MCF 10A (cell line): Measurements from ENCODE around the gene IMPG2. TPM values are rescaled to one million over a fixed set of nuclear protein-coding genes. Genes with fewer than 3 reads are reported as not detected.

Experiments used
- BruUV-seq: library from RNA; stranded (reverse); fragments of 400-500 nt; replicated peaks from 2 replicates; lab custom pipeline; 2021; lab: Mats Ljungman, UMichigan
- CTCF ChIA-PET: fragments of 300-600 bp; sonication (Branson Sonifier 250); formaldehyde crosslinking; extraction: SDS; loops from one replicate; lab custom pipeline; 2021; ENCODE audit warnings: antibody characterized with exemption, inconsistent platforms; lab: Yijun Ruan, JAX
- POLR2A ChIA-PET: fragments of 300-600, 350-650 bp; sonication (Branson Sonifier 250); formaldehyde crosslinking; extraction: SDS; loops from one replicate; lab custom pipeline; 2020; ENCODE audit warnings: antibody characterized with exemption, inconsistent platforms; lab: Yijun Ruan, JAX
- DNase-seq: peaks from one replicate; pipeline ENCODE4 v3.0.0-alpha.2; 2018; ENCODE audit not compliant: unreplicated experiment
- H3K27ac Mint-ChIP-seq: one replicate; pipeline ENCODE4 v1.8.0; 2022; ENCODE audit warnings: mild to moderate bottlenecking, low read depth, mixed read lengths; ENCODE audit not compliant: unreplicated experiment
- H3K27me3 Mint-ChIP-seq: one replicate; pipeline ENCODE4 v1.8.0; 2022; ENCODE audit warnings: mixed read lengths; ENCODE audit not compliant: insufficient read depth, unreplicated experiment
- H3K36me3 Mint-ChIP-seq: one replicate; pipeline ENCODE4 v1.8.0; 2022; ENCODE audit warnings: mild to moderate bottlenecking, moderate library complexity, mixed read lengths; ENCODE audit not compliant: insufficient read depth, unreplicated experiment
- H3K4me1 Mint-ChIP-seq: one replicate; pipeline ENCODE4 v1.8.0; 2022; ENCODE audit warnings: mixed read lengths; ENCODE audit not compliant: insufficient read depth, unreplicated experiment
- H3K4me3 Mint-ChIP-seq: one replicate; pipeline ENCODE4 v1.8.0; 2022; ENCODE audit warnings: mild to moderate bottlenecking, moderate library complexity, mixed read lengths; ENCODE audit not compliant: unreplicated experiment
- H3K9me3 Mint-ChIP-seq: one replicate; pipeline ENCODE4 v1.8.0; 2022; ENCODE audit warnings: mixed read lengths; ENCODE audit not compliant: unreplicated experiment
- intact Hi-C: fragments of 100-400 bp; cut with micrococcal nuclease; formaldehyde crosslinking; loops from 2 replicates; pipeline ENCODE4 v1.14.1; 2022
- total RNA-seq: library from RNA; stranded (reverse); gene quantifications from 2 replicates; pipeline ENCODE4 v1.2.3, GENCODE V29; 2022
- TF ChIP-seq, protein P1 (sequence below): fragments of 200-600 bp; IDR thresholded peaks from one replicate; pipeline ENCODE4 v1.8.0; 2022; ENCODE audit warnings: antibody characterized with exemption, mild to moderate bottlenecking; ENCODE audit not compliant: unreplicated experiment

The IMPG2 gene
- total RNA-seq, 1 experiment from 2014 or later: 0.26 TPM

DNA sequence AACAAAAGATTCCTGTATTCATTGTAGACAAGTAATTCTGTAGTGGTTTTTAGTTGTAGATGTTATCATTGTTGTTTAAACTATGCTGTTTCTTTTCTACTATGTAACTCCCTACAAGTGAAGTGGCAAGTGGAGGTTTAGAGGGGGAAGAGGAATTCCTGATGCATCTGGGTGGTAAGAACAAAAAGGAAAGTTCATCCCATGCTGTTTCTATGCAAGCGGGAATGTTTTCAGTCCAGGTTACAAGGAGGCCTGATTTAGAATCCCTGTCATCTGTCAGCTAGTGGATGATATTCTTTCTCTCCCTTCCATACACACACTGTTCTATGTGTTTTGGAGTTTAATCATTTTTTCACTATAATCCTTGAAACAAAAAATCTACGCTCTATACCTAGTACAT is 67.4 kb downstream of the IMPG2 start:
- Mint-ChIP-seq H3K36me3 (no peaks in the 10 kb centered on the region), H3K9me3 (no peaks in the 10 kb centered on the region), H3K27ac (no peak overlapping the region), H3K4me1 (peaks cover 16% of the 10 kb centered on the region), H3K4me3 (no peak overlapping the region), H3K27me3 (no peaks in the 10 kb centered on the region)
- POLR2A ChIA-PET: no interaction called here
- intact Hi-C loops: no loop called here
- CTCF ChIA-PET: no interaction called here
- TF ChIP-seq, protein P1, sequence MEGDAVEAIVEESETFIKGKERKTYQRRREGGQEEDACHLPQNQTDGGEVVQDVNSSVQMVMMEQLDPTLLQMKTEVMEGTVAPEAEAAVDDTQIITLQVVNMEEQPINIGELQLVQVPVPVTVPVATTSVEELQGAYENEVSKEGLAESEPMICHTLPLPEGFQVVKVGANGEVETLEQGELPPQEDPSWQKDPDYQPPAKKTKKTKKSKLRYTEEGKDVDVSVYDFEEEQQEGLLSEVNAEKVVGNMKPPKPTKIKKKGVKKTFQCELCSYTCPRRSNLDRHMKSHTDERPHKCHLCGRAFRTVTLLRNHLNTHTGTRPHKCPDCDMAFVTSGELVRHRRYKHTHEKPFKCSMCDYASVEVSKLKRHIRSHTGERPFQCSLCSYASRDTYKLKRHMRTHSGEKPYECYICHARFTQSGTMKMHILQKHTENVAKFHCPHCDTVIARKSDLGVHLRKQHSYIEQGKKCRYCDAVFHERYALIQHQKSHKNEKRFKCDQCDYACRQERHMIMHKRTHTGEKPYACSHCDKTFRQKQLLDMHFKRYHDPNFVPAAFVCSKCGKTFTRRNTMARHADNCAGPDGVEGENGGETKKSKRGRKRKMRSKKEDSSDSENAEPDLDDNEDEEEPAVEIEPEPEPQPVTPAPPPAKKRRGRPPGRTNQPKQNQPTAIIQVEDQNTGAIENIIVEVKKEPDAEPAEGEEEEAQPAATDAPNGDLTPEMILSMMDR: no peak
- DNase-seq: no peak
- BruUV-seq: no TSS peak

DNA sequence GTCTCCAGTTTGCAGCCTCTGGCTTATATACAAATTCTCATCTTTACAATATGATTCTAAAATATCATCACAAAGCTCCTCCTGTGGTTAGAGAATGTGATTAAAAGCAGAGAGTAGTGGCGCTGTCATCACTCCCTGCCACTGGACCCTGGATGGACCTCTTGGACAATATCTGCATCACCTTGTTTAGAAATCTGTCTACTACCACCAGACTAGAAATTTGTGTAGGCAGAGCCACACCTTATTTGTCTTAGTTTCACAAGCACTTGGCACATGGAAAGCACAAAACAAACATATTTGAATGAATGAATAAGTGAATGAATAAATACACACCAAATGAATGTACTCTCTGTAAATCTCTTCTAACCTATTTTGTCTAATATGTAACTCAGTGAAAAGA is 68.1 kb downstream of the IMPG2 start:
- H3K36me3 Mint-ChIP-seq: no peaks in the 10 kb centered on the region
- POLR2A ChIA-PET: interaction anchor here (0.6 kb wide), 1 partner anchor 966 kb away, joined by 3 read pairs; no protein-coding TSS in a partner anchor
- DNase-seq: peak; percentile 11
- no peaks in the 10 kb centered on the region for H3K27me3 Mint-ChIP-seq
- CTCF ChIA-PET: no interaction called here
- intact Hi-C loops: no loop called here
- no TSS peak for BruUV-seq
- H3K27ac Mint-ChIP-seq: no peak overlapping the region
- no peaks in the 10 kb centered on the region for H3K9me3 Mint-ChIP-seq
- no peak overlapping the region for H3K4me3 Mint-ChIP-seq
- TF ChIP-seq, protein P1: no peak
- peaks cover 16% of the 10 kb centered on the region for H3K4me1 Mint-ChIP-seq

DNA sequence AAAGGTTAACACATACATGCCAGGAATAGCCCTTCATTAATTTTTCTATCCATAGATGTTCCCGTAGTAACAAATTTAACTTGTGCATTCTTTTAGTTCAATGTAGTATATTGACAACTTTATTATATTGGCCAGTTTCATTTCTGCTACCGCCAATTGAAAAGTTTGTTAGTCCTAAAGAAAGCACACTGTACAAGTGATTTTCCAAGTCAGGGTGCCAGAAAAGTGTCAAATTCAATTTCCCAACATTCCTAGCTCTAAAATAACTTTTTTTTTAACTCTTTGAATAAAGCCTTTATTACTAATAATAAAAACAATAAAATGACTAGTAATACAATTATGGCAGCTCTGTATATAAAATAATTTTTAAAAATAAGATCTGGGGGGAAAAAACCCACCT is 68.9 kb downstream of the IMPG2 start:
- Mint-ChIP-seq H3K4me1 (peaks cover 16% of the 10 kb centered on the region), H3K27ac (no peak overlapping the region), H3K9me3 (no peaks in the 10 kb centered on the region), H3K36me3 (no peaks in the 10 kb centered on the region), H3K4me3 (no peak overlapping the region), H3K27me3 (no peaks in the 10 kb centered on the region)
- POLR2A ChIA-PET: interaction anchor here (0.8 kb wide), 1 partner anchor 49 kb away, joined by 3 read pairs; no protein-coding TSS in a partner anchor
- no peak for DNase-seq
- CTCF ChIA-PET: no interaction called here
- BruUV-seq: no TSS peak
- TF ChIP-seq, protein P1: no peak
- intact Hi-C loops: no loop called here

DNA sequence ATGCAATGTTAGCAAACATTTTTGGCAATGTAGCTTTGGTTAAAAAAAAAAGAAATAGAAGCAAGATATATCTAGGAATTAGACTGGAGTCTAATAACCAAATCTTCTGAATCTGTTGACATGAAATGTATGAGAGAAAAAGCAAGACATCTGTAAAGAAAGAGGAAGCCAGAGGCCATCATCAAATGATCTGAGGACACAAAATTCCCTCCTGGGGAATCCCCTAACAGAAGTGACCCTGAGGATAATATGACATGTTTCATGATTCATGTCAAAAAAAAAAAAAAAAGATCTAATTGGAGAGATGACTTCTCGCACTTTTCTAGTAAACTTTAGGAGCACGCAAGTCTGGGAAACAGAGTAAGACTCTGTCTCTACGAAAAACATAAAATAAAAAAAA is 70.9 kb downstream of the IMPG2 start:
- H3K9me3 Mint-ChIP-seq: peaks cover 4% of the 10 kb centered on the region
- H3K36me3 Mint-ChIP-seq: no peaks in the 10 kb centered on the region
- H3K4me1 Mint-ChIP-seq: peaks cover 16% of the 10 kb centered on the region
- POLR2A ChIA-PET: interaction anchor here (1.0 kb wide), 1 partner anchor 42 kb away, joined by 3 read pairs; no protein-coding TSS in a partner anchor
- intact Hi-C loops: no loop called here
- no peak overlapping the region for H3K27ac Mint-ChIP-seq
- DNase-seq: no peak
- H3K4me3 Mint-ChIP-seq: no peak overlapping the region
- TF ChIP-seq, protein P1: no peak
- BruUV-seq: no TSS peak
- CTCF ChIA-PET: interaction anchor here (0.6 kb wide), 1 partner anchor 986 kb away, joined by 5 read pairs; no protein-coding TSS in a partner anchor
- no peaks in the 10 kb centered on the region for H3K27me3 Mint-ChIP-seq
